ENCODE results near the gene PPP4R4. TPM values are rescaled to one million over a fixed set of nuclear protein-coding genes. Genes with fewer than 3 reads are reported as not detected.
A peak's percentile ranks its signal among the peaks of the same experiment; 100 is the strongest.

PPP4R4 gene, protein sequence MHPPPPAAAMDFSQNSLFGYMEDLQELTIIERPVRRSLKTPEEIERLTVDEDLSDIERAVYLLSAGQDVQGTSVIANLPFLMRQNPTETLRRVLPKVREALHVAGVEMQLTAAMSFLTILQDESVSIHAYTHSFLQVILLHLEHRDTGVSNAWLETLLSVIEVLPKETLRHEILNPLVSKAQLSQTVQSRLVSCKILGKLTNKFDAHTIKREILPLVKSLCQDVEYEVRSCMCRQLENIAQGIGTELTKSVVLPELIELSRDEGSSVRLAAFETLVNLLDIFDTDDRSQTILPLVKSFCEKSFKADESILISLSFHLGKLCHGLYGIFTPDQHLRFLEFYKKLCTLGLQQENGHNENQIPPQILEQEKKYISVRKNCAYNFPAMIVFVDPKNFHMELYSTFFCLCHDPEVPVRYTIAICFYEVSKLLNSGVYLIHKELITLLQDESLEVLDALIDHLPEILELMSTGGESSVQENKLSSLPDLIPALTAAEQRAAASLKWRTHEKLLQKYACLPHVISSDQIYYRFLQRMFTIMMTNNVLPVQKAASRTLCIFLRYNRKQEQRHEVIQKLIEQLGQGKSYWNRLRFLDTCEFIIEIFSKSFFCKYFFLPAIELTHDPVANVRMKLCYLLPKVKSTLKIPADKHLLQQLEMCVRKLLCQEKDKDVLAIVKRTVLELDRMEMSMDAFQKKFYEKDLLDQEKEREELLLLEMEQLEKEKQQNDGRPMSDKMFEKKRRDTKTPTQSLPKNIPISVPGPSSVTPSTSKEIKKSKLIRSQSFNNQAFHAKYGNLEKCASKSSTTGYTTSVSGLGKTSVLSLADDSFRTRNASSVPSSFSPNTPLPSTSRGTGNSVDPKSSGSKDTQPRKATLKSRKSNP
- total RNA-seq = 0.16 TPM
- long read RNA-seq = 0 reads

- peak; percentile 92 for ATAC-seq
- intact Hi-C loops (cut with DNase I) = no loop called here
- DNase-seq (ENCODE audit: missing footprints) = peak; percentile 93
These were observed at the start of gene PPP4R4 for GRCh38 chr14:94173885-94174603. TSS of gene PPP4R4 (plus strand) at chr14:94174322. CDS start at chr14:94174466, 144 bp downstream.

DNA sequence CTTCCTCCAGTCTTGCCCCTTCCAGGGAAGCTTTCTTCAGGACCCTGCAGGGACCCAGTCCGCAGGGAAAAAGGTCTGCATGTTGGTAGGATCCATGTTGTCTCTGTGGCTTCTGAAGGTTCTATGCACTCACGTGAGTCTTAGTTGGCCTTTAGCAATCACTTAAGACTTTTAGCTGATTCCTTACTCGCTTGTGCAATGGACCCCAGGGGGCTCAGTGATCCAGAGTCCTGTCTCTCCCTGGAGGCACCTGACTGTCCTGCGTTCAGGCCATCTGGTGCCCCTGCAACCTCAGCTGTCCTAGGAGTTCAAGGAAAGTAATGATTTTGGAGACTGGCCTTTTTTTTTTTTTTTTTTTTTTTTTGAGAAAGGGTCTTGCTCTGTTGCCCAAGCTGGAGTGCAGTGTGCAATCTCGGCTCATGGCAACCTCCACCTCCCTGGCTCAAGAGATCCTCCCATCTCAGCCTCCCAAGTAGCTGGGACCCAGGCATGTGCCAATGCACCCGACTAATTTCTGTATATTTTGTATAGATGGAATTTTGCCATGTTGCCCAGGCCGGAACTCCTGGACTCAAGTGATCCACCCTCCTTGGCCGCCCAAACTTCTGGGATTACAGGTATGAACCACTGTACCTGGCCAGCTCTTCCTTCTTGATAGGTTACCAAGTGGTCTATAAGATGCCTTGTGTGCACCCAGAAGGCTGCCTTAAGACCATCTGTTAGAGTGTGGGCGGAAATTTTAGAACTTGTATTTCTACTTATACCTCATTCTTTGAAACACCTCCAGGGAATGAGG is 49.3 kb upstream of the PPP4R4 start:
- DNase-seq (ENCODE audit: missing footprints) = no peak
- no peak for ATAC-seq
- intact Hi-C loops (cut with DNase I) = no loop called here

- DNase-seq (ENCODE audit: missing footprints) (no peak), ATAC-seq (no peak)
- intact Hi-C loops (cut with DNase I) = no loop called here
These were observed 48.3 kb upstream of the PPP4R4 start for GRCh38 chr14:94125659-94126418.

DNA sequence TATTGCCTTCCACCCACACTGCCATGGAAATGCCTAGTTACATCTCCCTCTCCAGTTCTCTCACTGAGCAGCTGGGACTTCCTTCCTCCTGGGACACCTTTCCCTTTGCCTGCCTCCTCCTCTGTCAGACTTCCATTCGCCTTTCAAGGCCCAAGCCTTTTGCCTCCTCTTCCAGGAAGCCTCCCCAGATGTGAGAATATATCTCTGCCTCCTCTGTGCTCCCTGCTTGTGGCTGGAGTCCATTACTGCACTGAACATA is 47.8 kb upstream of the PPP4R4 start:
- intact Hi-C loops (cut with DNase I) = no loop called here
- ATAC-seq = no peak
- no peak for DNase-seq (ENCODE audit: missing footprints)

GRCh38 chr14:94126800-94127199 is 47.3 kb upstream of the PPP4R4 start:
- ATAC-seq = no peak
- DNase-seq (ENCODE audit: missing footprints) = no peak
- intact Hi-C loops (cut with DNase I) = no loop called here

DNA sequence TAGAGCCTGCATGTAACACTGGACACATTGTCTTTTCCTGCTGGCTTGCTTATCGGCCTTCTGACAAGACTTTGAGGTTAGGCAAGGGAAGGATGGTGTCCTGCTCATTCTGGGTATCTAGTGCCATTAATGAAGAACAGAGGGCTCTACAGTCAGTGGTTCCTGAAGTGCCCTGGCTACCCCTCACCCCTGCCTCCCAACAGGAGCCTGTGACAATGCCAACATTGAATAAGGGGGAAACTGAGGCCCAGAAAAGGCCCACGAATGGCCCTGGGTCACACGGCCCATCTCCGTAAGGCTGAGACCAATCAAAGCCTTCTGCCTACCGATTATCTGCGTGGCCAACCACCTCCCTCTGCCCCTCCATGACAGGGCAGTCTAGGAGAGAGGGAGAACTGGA is 46.8 kb upstream of the PPP4R4 start:
- ATAC-seq (no peak), DNase-seq (ENCODE audit: missing footprints) (no peak)
- intact Hi-C loops (cut with DNase I) = no loop called here

DNA sequence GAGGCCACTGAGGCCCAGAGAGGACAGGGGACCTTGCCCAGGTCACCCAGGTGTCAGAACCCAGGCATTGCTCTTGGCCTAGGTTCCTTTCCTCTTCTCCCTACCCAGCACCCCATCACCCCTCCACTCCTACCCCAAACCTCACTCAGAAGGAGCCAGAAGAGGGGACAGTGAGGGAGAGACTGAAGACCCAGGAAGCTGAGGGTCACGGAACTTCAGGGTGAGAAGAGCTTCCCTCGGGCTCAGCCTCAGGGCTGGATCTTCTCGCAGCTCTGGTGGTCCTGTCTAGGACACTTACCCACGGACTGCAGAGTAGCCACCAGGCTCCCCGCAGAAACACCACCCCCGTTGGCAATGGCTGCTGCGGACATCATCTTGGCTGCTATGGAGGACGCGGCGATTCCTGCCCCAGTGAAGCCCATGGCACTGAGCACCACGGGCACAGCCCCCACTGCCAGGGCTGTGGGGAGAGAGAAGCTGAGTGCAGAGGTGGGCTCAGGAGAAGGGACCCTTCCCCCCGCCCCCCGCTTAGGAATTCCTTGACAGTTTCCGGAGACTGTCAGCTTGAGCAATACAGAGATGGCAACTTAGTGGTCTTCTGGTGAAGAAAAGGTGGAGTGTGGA is 45.8 kb upstream of the PPP4R4 start:
- DNase-seq (ENCODE audit: missing footprints) (no peak), ATAC-seq (no peak)
- intact Hi-C loops (cut with DNase I) = loop anchor here (2.0 kb wide), 1 partner anchor 48 kb away; the partner anchor contains the start of genes DDX24 and IFI27L1

DNA sequence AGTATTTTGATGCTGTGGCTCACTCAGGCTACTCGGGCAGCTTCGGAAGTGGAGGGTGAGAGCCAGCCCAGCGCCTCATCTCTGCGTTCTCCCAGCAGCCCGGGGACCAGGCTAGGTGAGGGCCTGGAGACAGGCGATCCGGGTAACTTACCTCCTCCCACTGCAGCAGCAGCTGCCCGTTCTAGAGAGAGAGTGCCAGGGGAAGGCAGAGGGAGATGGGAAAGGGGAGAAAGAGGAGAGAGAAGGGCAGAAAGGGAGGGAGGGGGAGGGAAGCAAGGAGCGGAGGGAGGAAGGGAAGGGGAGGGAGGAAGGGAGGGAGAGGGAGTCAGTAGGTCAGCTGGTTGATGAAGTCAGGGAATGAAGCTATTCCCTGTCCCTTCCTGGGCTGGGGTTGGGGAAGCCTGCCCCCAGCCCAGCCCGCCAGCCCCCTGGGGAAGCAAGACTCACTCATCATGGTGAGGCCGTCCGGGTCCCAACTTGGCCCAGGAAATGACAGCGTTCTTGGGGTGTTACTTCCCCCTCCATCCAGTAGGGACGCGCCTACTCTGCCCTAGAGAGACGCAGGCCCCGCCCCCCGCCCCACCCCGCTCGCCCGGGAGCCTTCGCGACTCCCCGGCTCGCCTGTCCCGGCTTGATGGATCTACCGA is 44.9 kb upstream of the PPP4R4 start, which contains the start of gene IFI27L2:
Gene IFI27L2 (minus strand): TSS at position 494 of the 647 bp plus-strand sequence. CDS start 40 bp downstream, at position 454.
- ATAC-seq (peak; percentile 94), DNase-seq (ENCODE audit: missing footprints) (peak; percentile 88)
- intact Hi-C loops (cut with DNase I) = loop anchor here (2.0 kb wide), 1 partner anchor 48 kb away; the partner anchor contains the start of genes DDX24 and IFI27L1

DNA sequence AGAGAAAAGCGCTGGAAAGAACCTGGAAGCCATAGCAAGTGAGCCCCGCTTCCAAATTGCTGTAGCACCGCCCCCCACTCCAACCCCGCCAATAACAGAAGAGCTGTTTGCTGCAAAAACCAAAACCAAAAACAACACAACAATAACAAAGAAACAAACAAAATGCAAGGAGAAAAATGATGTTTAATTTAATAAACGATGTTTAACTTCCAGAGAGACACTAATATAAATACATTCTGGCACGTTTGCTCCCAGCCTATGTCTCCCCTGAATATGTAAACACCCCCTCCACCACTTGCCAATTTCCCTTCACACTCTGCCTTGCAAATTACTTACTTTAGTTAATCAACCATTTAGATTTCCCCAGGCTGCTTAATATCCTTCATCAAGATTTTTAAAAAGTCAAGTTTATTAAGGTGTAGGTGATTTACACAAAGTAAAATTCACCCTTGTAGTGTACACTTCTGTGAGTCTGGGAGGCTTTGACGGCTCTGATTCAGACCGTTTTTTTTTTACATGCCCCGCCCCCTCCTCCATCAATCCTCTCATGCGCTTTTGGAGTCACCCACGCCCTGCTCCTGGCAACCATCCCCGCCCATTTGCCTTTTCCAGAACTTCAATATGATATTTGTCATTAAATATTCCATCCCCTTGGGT is 44.2 kb upstream of the PPP4R4 start:
- intact Hi-C loops (cut with DNase I) = loop anchor here (2.0 to 5.0 kb wide), 2 partner anchors 49 to 52 kb away; partner anchors contain the start of genes DDX24 and IFI27L1
- ATAC-seq = peak; percentile 60
- peak; percentile 70 for DNase-seq (ENCODE audit: missing footprints)

DNA sequence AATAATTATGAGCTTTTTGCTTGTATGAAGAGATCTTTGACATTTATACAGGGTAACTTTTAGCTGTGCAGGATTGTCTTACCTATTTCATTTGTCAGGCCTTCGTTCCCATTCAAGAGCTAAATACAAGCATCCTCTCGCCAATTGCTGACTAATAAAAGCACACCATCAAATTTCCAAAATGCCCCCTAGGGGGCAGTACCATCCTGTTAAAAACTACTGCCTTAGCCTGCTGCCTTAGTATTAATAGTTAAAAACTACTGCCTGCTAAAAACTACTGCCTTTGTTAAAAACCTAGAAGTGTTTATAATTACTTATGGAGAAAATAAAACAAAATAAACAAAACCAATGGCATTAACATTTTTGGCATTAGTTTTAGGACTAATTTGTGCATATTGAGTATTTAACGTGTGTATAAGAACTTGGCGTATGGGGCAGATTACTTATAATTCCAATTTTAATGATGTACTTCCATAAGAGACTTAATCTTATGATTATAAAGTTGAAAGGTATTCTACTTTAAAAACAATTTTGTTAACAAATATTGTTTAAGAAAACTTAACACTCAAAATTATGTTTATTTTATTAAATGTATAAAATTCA is 41.7 kb upstream of the PPP4R4 start:
- ATAC-seq (no peak), DNase-seq (ENCODE audit: missing footprints) (no peak)
- intact Hi-C loops (cut with DNase I) = loop anchor here (5.0 kb wide), 1 partner anchor 50 kb away; no protein-coding TSS in a partner anchor

DNA sequence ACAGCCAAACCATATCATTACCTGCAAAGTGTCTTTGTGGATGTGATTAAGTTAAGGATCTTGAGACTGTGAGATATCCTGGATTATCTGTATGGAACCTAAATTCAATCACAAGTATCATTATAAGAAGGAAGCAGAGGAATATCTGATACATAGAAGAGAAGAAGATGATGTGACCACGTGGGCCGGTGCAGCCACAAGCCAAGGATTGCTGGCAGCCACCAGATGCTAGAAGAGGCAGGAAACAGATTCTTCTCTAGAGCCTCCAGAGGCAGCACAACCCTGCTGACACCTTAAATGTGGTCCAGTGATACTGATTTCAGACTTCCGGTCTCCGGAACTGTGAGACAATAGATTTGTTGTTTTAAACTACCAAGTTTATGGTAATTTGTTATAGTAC is 38.6 kb upstream of the PPP4R4 start:
- DNase-seq (ENCODE audit: missing footprints) (no peak), ATAC-seq (no peak)
- intact Hi-C loops (cut with DNase I) = no loop called here

GRCh38 chr14:94136575-94137331 is 37.4 kb upstream of the PPP4R4 start:
- ATAC-seq (peak; percentile 77), DNase-seq (ENCODE audit: missing footprints) (peak; percentile 94)
- intact Hi-C loops (cut with DNase I) = loop anchor here (1.0 kb wide), 1 partner anchor 100 kb away; no protein-coding TSS in a partner anchor

DNA sequence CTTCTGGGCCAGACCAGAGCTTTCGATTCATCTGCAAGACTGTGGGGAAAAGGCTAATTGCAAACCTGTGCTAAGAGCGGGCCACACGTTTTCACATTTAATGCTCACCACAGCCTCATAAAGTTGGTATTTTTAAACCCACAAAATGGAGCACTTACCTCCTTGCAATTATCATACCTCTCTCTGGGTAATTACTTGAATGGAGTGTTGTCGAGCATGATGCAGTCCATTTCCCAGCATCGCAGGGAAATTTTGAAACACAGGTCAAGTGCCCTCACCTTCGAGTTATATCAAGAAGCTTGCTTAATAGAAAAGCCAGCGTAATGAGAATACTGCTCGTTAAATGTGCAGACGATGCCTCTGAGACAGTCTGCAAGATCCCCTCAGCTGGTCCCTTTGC is 35.9 kb upstream of the PPP4R4 start:
- ATAC-seq (no peak), DNase-seq (ENCODE audit: missing footprints) (no peak)
- intact Hi-C loops (cut with DNase I) = no loop called here

- intact Hi-C loops (cut with DNase I) = no loop called here
- no peak for ATAC-seq
- no peak for DNase-seq (ENCODE audit: missing footprints)
These were observed 35.1 kb upstream of the PPP4R4 start for GRCh38 chr14:94139006-94139405.

GRCh38 chr14:94139421-94139820 is 34.7 kb upstream of the PPP4R4 start:
- intact Hi-C loops (cut with DNase I) = no loop called here
- DNase-seq (ENCODE audit: missing footprints) (no peak), ATAC-seq (no peak)
